ENCODE measurements around the gene IL16. TPM values are rescaled to one million over a fixed set of nuclear protein-coding genes. Genes with fewer than 3 reads are reported as not detected.

IL16 gene
- total RNA-seq, 1 donor from 2014 or later, result 34.6 TPM

DNA sequence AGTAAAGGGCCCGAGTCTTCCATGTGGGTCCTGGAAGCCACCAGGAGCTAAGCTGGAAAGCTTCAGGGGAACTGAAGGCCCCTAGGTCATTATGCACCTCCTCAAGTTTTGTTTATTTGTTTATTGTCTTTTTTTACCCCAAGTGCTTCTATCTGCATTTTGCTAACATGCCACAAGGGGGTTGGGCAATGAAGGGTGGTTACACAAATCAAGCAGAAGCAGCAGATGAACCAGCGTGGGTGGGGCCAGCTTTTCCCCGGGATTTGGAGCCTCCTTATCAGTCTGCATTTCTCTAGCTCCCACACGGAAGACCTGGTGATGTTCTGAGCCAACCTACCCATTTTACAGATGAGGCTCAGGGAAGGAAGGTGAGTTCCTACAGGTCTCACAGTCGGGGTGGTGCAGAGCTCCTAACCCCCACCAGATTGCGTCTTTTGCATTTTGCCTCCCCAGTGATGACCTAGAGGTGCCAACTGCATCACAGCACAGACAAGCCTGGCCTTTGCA is 160.6 kb downstream of the IL16 start:
- no peaks in the 10 kb centered on the region for H3K9me3 ChIP-seq
- H3K36me3 ChIP-seq, result no peaks in the 10 kb centered on the region
- no peaks in the 10 kb centered on the region for H3K27me3 ChIP-seq (ENCODE audit: low read depth)
- TF ChIP-seq, protein P1, sequence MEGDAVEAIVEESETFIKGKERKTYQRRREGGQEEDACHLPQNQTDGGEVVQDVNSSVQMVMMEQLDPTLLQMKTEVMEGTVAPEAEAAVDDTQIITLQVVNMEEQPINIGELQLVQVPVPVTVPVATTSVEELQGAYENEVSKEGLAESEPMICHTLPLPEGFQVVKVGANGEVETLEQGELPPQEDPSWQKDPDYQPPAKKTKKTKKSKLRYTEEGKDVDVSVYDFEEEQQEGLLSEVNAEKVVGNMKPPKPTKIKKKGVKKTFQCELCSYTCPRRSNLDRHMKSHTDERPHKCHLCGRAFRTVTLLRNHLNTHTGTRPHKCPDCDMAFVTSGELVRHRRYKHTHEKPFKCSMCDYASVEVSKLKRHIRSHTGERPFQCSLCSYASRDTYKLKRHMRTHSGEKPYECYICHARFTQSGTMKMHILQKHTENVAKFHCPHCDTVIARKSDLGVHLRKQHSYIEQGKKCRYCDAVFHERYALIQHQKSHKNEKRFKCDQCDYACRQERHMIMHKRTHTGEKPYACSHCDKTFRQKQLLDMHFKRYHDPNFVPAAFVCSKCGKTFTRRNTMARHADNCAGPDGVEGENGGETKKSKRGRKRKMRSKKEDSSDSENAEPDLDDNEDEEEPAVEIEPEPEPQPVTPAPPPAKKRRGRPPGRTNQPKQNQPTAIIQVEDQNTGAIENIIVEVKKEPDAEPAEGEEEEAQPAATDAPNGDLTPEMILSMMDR (IDR thresholded peaks at IDR 0.05), result no peak
- ATAC-seq, result no peak
- intact Hi-C loops (cut with DNase I), result no loop called here
- no peak overlapping the region for H3K4me3 ChIP-seq
- H3K27ac ChIP-seq, result no peak overlapping the region
- DNase-seq, result no peak
- no peaks in the 10 kb centered on the region for H3K4me1 ChIP-seq

DNA sequence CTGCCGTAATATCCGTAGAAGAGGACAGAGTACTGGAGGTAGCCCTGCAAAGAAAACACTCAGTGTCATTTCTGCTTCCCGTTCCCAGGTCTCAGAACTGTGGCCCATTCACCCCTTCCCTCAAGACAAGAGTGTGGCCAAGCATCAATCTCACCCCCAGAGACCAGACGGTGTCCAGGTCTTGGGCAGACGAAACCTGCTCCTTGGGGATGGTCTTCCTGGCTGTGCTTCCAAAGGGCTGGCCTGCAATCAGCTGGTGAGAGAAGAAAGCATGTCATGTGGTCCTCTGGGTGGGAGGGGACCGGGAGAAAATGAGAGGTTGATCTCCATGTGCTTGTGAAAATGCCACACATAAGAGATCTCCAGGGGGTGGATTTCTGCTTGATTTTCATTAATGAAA is 161.6 kb downstream of the IL16 start:
- no peak for DNase-seq
- TF ChIP-seq, protein P1 (IDR thresholded peaks at IDR 0.05), result no peak
- H3K4me1 ChIP-seq, result no peaks in the 10 kb centered on the region
- H3K36me3 ChIP-seq, result no peaks in the 10 kb centered on the region
- intact Hi-C loops (cut with DNase I), result no loop called here
- H3K4me3 ChIP-seq, result no peak overlapping the region
- no peaks in the 10 kb centered on the region for H3K27me3 ChIP-seq (ENCODE audit: low read depth)
- ATAC-seq, result no peak
- H3K9me3 ChIP-seq, result no peaks in the 10 kb centered on the region
- no peak overlapping the region for H3K27ac ChIP-seq

DNA sequence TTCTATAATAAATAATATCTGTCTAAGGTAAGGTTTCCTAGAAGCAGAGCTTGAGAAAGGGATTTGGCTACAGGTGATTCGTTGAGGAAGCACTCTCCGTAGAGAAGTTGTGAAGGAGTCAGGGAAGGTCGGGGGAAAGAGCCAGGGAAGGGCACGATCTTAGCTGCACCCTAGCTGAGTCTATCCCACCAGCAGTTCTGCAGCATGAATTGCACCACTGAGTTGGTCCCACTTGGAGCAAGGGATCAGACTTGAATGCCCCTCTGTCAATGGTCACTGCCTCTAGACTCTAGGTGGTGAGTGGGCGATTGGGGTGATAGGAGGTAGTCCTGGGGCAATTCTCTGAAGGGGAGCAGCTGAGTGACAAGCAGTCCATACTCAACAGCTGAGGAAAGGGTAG is 163.8 kb downstream of the IL16 start:
- DNase-seq (no peak), ATAC-seq (no peak)
- no peaks in the 10 kb centered on the region for H3K36me3 ChIP-seq
- H3K9me3 ChIP-seq, result no peaks in the 10 kb centered on the region
- intact Hi-C loops (cut with DNase I), result no loop called here
- H3K4me3 ChIP-seq, result no peak overlapping the region
- TF ChIP-seq, protein P1 (IDR thresholded peaks at IDR 0.05), result no peak
- no peaks in the 10 kb centered on the region for H3K27me3 ChIP-seq (ENCODE audit: low read depth)
- no peak overlapping the region for H3K27ac ChIP-seq
- no peaks in the 10 kb centered on the region for H3K4me1 ChIP-seq

DNA sequence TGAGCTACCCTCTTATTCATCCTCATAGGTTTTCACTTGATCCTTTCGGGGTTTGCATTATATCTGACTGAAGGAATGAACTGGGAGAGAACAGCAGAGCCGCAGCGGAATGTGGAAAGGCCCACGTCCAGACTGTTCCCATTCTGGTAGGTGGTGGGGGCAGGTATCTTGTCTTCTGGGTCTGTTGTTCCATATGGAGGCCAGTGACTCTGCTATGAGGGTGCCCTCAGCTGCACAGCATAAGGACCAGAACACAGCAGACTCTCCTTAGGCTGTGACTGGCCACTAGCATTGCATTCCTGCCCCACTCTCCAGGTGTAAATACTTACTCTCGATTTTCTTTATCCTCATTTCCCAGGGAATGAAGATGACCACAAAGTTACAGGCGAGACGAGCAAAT is 165.2 kb downstream of the IL16 start:
- Histone ChIP-seq H3K36me3 (no peaks in the 10 kb centered on the region), H3K27ac (no peak overlapping the region), H3K27me3 (ENCODE audit: low read depth) (no peaks in the 10 kb centered on the region), H3K4me3 (no peak overlapping the region), H3K4me1 (no peaks in the 10 kb centered on the region), H3K9me3 (no peaks in the 10 kb centered on the region)
- TF ChIP-seq, protein P1 (IDR thresholded peaks at IDR 0.05), result no peak
- ATAC-seq (no peak), DNase-seq (no peak)
- intact Hi-C loops (cut with DNase I), result no loop called here

DNA sequence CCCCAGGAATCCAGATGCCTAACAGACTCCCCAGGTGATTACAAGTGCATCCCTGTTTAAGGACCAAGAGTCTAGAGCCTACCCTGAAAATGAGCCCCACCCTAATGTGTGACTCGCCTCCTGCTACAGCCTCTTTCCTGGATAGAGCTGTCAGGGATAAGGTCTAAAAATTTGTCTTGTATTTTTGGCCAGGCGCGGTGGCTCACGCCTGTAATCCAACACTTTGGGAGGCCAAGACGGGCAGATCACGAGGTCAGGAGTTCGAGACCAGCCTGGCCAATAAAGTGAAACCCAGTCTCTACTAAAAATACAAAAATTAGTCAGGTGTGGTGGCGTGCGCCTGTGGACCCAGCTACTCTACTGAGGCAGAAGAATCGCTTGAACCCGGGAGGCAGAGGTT is 166.1 kb downstream of the IL16 start:
- intact Hi-C loops (cut with DNase I), result no loop called here
- Histone ChIP-seq H3K36me3 (no peaks in the 10 kb centered on the region), H3K9me3 (no peaks in the 10 kb centered on the region), H3K4me1 (no peaks in the 10 kb centered on the region), H3K4me3 (no peak overlapping the region), H3K27me3 (ENCODE audit: low read depth) (no peaks in the 10 kb centered on the region), H3K27ac (no peak overlapping the region)
- DNase-seq, result no peak
- TF ChIP-seq, protein P1 (IDR thresholded peaks at IDR 0.05), result no peak
- no peak for ATAC-seq

DNA sequence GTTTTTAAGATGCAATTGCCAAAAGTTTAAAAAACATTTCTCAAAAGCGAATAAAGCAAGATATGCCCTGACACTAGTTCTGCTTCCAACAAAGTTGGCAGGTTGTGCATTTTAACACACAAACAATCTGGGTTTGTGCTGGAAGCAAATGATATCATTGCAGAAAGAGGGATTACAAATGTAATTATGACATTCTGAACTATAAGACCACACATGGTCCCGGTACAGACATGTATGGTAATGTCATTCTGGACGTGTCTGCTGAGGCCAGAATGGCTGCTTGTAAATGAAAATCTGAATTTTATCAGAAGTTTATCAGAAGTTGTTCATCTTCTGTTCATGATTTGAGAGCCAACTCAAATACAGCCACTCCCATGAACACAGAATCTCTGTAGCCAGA is 166.6 kb downstream of the IL16 start:
- DNase-seq (no peak), ATAC-seq (no peak)
- TF ChIP-seq, protein P1 (IDR thresholded peaks at IDR 0.05), result no peak
- no peak overlapping the region for H3K27ac ChIP-seq
- no peaks in the 10 kb centered on the region for H3K9me3 ChIP-seq
- no peaks in the 10 kb centered on the region for H3K36me3 ChIP-seq
- H3K4me1 ChIP-seq, result no peaks in the 10 kb centered on the region
- intact Hi-C loops (cut with DNase I), result no loop called here
- no peak overlapping the region for H3K4me3 ChIP-seq
- no peaks in the 10 kb centered on the region for H3K27me3 ChIP-seq (ENCODE audit: low read depth)

Measured in lower lobe of right lung (tissue), 2 donors.